Glutamatergic neuron (in vitro differentiated cells): ENCODE results near the gene F13A1. TPM values are rescaled to one million over a fixed set of nuclear protein-coding genes. Genes with fewer than 3 reads are reported as not detected.
A peak's percentile ranks its signal among the peaks of the same experiment; 100 is the strongest.

Experiments used
- DNase-seq: peaks from one replicate; pipeline ENCODE4 v3.0.0; 2022
- H3K27ac Mint-ChIP-seq: one replicate; pipeline ENCODE4 v1.8.0; 2020; ENCODE audit warnings: mild to moderate bottlenecking, mixed read lengths, inconsistent platforms; ENCODE audit not compliant: unreplicated experiment
- H3K27me3 Mint-ChIP-seq: one replicate; pipeline ENCODE4 v1.8.0; 2020; ENCODE audit warnings: mild to moderate bottlenecking, moderate library complexity, mixed read lengths, inconsistent platforms; ENCODE audit not compliant: unreplicated experiment
- H3K36me3 Mint-ChIP-seq: one replicate; pipeline ENCODE4 v1.8.0; 2020; ENCODE audit warnings: mild to moderate bottlenecking, mixed read lengths, inconsistent platforms; ENCODE audit not compliant: unreplicated experiment
- H3K4me1 Mint-ChIP-seq: one replicate; pipeline ENCODE4 v1.8.0; 2020; ENCODE audit warnings: mild to moderate bottlenecking, low read depth, mixed read lengths, inconsistent platforms; ENCODE audit not compliant: unreplicated experiment
- H3K4me3 Mint-ChIP-seq: one replicate; pipeline ENCODE4 v1.8.0; 2020; ENCODE audit warnings: mild to moderate bottlenecking, mixed read lengths, inconsistent platforms; ENCODE audit not compliant: unreplicated experiment
- H3K9me3 Mint-ChIP-seq: one replicate; pipeline ENCODE4 v1.8.0; 2020; ENCODE audit warnings: mild to moderate bottlenecking, moderate library complexity, mixed read lengths, inconsistent platforms; ENCODE audit not compliant: unreplicated experiment
- CTCF ChIP-seq: fragments of 200-600 bp; sonication (generic); IDR thresholded peaks from one replicate; pipeline ENCODE4 v1.5.0; 2021; ENCODE audit not compliant: partially characterized antibody, unreplicated experiment
- total RNA-seq: library from RNA; stranded (reverse); fragmentation: NEBNext Ultra II Directional; extraction: Animal tissue kit (Norgen Biotek cat#: 25700); gene quantifications from one replicate; pipeline ENCODE4 v1.2.1, GENCODE V29; 2021; ENCODE audit not compliant: unreplicated experiment

The F13A1 gene
- total RNA-seq, 1 donor from 2014 or later = not detected

GRCh38 chr6:6320901-6321300 lies 439 bp upstream of the F13A1 start:
- DNase-seq = no peak
- Mint-ChIP-seq H3K27me3 (peaks cover 11% of the 10 kb centered on the region), H3K36me3 (peaks cover 5% of the 10 kb centered on the region), H3K4me1 (peaks cover 3% of the 10 kb centered on the region), H3K27ac (no peak overlapping the region), H3K9me3 (peaks cover 3% of the 10 kb centered on the region), H3K4me3 (no peak overlapping the region)
- no peak for TF ChIP-seq CTCF

GRCh38 chr6:6317825-6318733 lies 2.4 kb downstream of the F13A1 start:
- TF ChIP-seq CTCF = no peak
- Mint-ChIP-seq H3K27ac (no peak overlapping the region), H3K36me3 (peaks cover 5% of the 10 kb centered on the region), H3K4me3 (no peak overlapping the region), H3K9me3 (peaks cover 3% of the 10 kb centered on the region), H3K4me1 (peaks cover 4% of the 10 kb centered on the region), H3K27me3 (peaks cover 11% of the 10 kb centered on the region)
- no peak for DNase-seq

GRCh38 chr6:6317386-6317785 lies 3.1 kb downstream of the F13A1 start:
- Mint-ChIP-seq H3K4me3 (no peak overlapping the region), H3K9me3 (peaks cover 3% of the 10 kb centered on the region), H3K4me1 (peaks cover 4% of the 10 kb centered on the region), H3K36me3 (peaks cover 2% of the 10 kb centered on the region), H3K27ac (no peak overlapping the region), H3K27me3 (peaks cover 13% of the 10 kb centered on the region)
- DNase-seq = no peak
- TF ChIP-seq CTCF = no peak

DNA sequence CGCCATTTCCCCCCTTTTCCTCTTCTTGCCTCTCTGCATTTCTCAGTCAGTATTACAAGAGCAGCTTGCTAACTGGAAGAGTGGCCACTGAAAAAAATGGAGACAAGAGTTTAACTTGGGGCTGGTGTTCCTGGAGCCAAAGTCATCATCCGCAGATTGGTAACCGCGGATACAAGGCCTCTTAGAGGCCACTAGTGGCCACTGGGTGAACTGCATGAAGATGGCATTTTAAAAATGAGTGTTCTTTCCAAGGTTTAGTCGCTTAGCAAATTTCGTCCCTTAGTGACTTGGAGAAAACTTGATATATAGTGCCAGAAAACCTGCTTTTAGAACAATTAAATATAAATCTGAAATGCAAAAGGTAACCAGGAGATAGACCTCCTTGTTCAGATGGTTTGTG lies 4.8 kb downstream of the F13A1 start:
- Mint-ChIP-seq H3K27ac (no peak overlapping the region), H3K9me3 (peaks cover 3% of the 10 kb centered on the region), H3K27me3 (peaks cover 9% of the 10 kb centered on the region), H3K36me3 (no peaks in the 10 kb centered on the region), H3K4me3 (no peak overlapping the region), H3K4me1 (peaks cover 4% of the 10 kb centered on the region)
- peak; percentile 86 for TF ChIP-seq CTCF
- peak; percentile 60 for DNase-seq

DNA sequence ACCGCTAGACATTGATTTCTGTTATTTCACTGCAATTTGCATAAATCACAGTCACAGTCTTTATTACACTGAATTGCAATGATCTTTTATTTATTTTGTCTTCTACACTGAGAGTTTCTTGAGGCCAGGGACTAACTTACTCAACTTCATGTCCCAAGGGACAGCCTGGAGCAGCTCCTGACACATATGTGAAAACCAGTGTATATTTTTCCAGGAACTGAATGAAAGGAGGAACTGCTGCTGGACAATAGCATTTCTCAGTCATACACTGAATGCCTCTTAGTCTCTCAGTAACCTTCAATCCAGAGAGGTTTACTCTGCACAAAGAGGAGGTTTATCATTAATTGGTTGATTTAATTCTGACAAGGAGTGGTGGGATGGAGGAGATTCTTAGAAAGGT lies 5.9 kb downstream of the F13A1 start:
- DNase-seq = no peak
- no peak for TF ChIP-seq CTCF
- H3K4me1 Mint-ChIP-seq = peaks cover 2% of the 10 kb centered on the region
- no peaks in the 10 kb centered on the region for H3K36me3 Mint-ChIP-seq
- peaks cover 4% of the 10 kb centered on the region for H3K27me3 Mint-ChIP-seq
- peaks cover 2% of the 10 kb centered on the region for H3K9me3 Mint-ChIP-seq
- no peak overlapping the region for H3K4me3 Mint-ChIP-seq
- no peak overlapping the region for H3K27ac Mint-ChIP-seq
